Ovary (tissue), 9 donors: ENCODE data around the gene GATA3. TPM values are rescaled to one million over a fixed set of nuclear protein-coding genes. Genes with fewer than 3 reads are reported as not detected.

Source experiments
- DNase-seq, 5 donors: peaks; one replicate each; pipeline ENCODE4 v3.0.0-alpha.2; 2019 to 2020
- H3K27ac ChIP-seq, 2 donors: fragments of 200-600 bp; one replicate each; pipeline versions ENCODE4 v1.5.1 to v1.8.0; 2019 to 2022
- H3K27me3 ChIP-seq: fragments of 200-600 bp; one replicate; pipeline ENCODE4 v1.8.0; 2022
- H3K36me3 ChIP-seq: fragments of 200-600 bp; sonication (generic); one replicate; pipeline ENCODE4 v1.5.1; 2019
- H3K4me1 ChIP-seq: one replicate; pipeline ENCODE4 v1.8.1; 2013; ENCODE audit warnings: mild to moderate bottlenecking, moderate library complexity; ENCODE audit not compliant: insufficient read depth
- H3K4me3 ChIP-seq: fragments of 200-600 bp; sonication (generic); one replicate; pipeline ENCODE4 v1.5.1; 2017
- H3K9me3 ChIP-seq, 2 donors: fragments of 200-600 bp in 1 of 2; sonication (generic) in 1 of 2; one replicate each; pipeline versions ENCODE4 v1.5.1 to v1.8.1; 2013 to 2019; ENCODE audit warnings: mild to moderate bottlenecking in 1 of 2, moderate library complexity in 1 of 2
- CTCF ChIP-seq, 3 donors: fragments of 450-650 bp in 2 of 3; fragments of 200-600 bp in 1 of 3; IDR thresholded peaks; one replicate each; pipeline versions ENCODE4 v1.5.1 to v1.8.0; 2016 to 2022; ENCODE audit warnings: antibody characterized with exemption in 3 of 3, mild to moderate bottlenecking in 1 of 3
- EP300 ChIP-seq: sonication (generic); formaldehyde crosslinking; IDR thresholded peaks from one replicate; pipeline ENCODE4 v1.6.1; 2017; ENCODE audit warnings: antibody characterized with exemption
- POLR2A ChIP-seq: fragments of 450-650 bp; IDR thresholded peaks from one replicate; pipeline ENCODE4 v1.6.1; 2017; ENCODE audit warnings: antibody characterized with exemption, mild to moderate bottlenecking, moderate library complexity
- WGBS, 3 donors: extraction: QIAGEN DNeasy Blood & Tissue Kit in 1 of 3; methylation state at CpG; one replicate each; pipeline versions ENCODE4 v1.1.5 to v1.1.7; 2013 to 2017; 5-methylcytosine and 5-hydroxymethylcytosine counted together
- intact Hi-C, 4 donors: fragments of 100-400 bp; cut with DNase I; formaldehyde crosslinking; loops; one replicate each; pipeline versions ENCODE4 v1.11.0 to v1.15.1; 2022 to 2023
- polyA plus RNA-seq, 2 donors: library from polyadenylated mRNA; stranded (reverse); fragments of 200-250 nt in 1 of 2; fragments of 350-450 nt in 1 of 2; fragmentation: Illumina TruSeq in 1 of 2; extraction: RNeasy Lipid Tissue Mini Kit (QIAGEN cat#74804) in 1 of 2; gene quantifications; one replicate each; pipeline ENCODE4 v1.2.3, GENCODE V29; 2013 to 2014
- total RNA-seq, 7 donors: library from RNA; depleted of rRNA in 2 of 7; stranded (reverse); fragments of >200 nt in 2 of 7; fragmentation: NEBNext Ultra II Directional in 3 of 7; extraction: Animal tissue kit (Norgen Biotek cat#: 25700) in 3 of 7; gene quantifications; one replicate each; pipeline versions ENCODE4 v1.1.0 to v1.2.4, GENCODE V29; 2016 to 2023
- donor health status: DM: no; HTN: no; CAD: no; lungs with moderate emphysema.
- donor health status: DM: no; HTN: no; CAD: no.
- donor health status: Bipolar disorder and iron deficiency.
- donor health status: DM: yes; HTN: yes; CAD: no.
- donor health status: DM: no; HTN: no; CAD: no.
- donor health status: DM: yes; HTN: yes; CAD: no.

Gene GATA3
- total and polyA plus RNA-seq, 9 donors: 0.15 to 0.48 (median 0.38) TPM; not detected in 2

- TF ChIP-seq EP300 (no peak), CTCF (IDR thresholded peaks at IDR 0.05) (no peak), POLR2A (no peak)
- WGBS, 3 donors: 2 to 4% (median 3%) methylated on average over 26 to 37 of the region's 37 CpGs
- intact Hi-C loops: no loop called here
- no peaks in the 10 kb centered on the region for H3K36me3 ChIP-seq
- no peaks in the 10 kb centered on the region for H3K9me3 ChIP-seq
- DNase-seq: no peak
- no peak overlapping the region for H3K27ac ChIP-seq
- H3K4me3 ChIP-seq: no peak overlapping the region
- peaks cover 3% of the 10 kb centered on the region for H3K4me1 ChIP-seq
- H3K27me3 ChIP-seq: no peaks in the 10 kb centered on the region
These were observed 20.0 kb upstream of the GATA3 start for GRCh38 chr10:8034466-8035005.

DNA sequence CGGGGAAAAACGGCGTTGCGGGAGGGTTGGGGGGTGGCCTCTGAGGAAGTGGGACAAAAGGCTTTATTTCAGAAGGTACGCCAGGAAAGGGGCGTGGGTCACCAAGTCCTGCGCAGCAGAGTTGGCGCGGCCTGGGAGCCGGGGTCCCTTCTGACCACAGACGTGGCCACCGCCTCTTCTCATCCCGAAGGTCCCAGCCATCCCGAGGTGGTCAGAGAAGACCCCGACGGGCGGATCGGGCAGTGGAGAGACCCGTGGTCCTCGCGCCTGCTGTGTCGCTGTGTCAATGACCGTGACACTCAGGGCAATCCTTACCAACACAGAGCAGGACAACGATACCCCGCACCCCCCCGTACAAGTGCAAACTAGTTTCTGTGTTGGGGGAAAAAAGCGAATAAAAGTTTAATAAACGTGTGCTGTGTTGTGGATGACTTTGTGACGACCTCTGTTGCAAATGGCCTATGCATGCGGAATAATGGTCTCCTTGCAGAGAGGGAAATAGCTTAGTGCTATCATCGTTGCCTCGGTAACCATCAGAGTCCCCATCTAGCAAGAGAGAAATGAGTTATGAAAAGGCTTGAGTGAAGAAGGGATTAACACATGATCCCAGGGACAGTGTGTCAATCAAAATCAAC lies 19.4 kb upstream of the GATA3 start:
- TF ChIP-seq CTCF (IDR thresholded peaks at IDR 0.05): no peak
- TF ChIP-seq POLR2A: no peak
- TF ChIP-seq EP300: no peak
- intact Hi-C loops: no loop called here
- Histone ChIP-seq H3K27ac (no peak overlapping the region), H3K36me3 (no peaks in the 10 kb centered on the region), H3K4me1 (peaks cover 3% of the 10 kb centered on the region), H3K9me3 (no peaks in the 10 kb centered on the region), H3K4me3 (no peak overlapping the region), H3K27me3 (no peaks in the 10 kb centered on the region)
- no peak for DNase-seq
- WGBS, 3 donors: 6 to 9% (median 7%) methylated on average over 28 to 32 of the region's 32 CpGs

DNA sequence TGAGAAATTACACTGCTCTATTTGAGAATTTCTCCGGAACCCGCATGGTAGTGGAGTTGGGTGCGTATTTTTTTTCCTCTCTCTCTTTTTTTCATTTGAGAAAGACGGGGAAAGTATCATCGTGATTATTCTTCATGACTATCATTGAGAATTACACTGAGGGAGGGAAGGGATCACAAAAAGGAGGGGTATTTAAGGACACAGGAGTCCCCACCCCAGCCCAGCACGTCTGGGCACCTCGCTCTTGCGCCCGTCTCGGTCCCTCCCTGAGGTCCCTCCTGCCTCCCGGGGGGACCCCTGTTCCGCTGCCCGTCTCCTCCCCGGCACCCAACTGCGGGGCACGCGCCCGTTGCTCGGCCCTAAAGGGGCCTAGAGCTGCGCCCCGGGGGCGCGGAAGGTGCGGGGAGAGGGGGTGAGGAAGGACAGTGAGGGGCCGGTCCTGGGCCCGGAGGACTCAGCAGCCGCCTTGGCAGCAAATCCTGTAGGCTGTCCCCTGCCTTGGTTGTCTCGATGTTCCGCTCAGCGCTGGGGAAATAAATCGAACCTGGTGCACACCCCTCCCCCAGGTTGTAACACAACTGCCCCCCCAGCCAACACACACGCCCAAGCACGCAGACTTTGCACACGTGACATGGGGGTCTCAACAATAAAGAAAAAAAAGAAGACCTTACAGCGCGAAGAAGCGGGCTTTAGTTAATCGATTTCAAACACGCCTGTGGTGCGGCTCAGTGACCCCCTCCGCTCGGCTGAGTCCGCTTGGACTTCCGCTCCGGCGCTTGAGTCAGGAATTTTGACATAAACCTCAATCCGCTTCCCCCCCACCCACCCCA lies 18.6 kb upstream of the GATA3 start:
- H3K27ac ChIP-seq: no peak overlapping the region
- no peaks in the 10 kb centered on the region for H3K27me3 ChIP-seq
- WGBS, 3 donors: 4 to 5% (median 5%) methylated on average over 38 to 47 of the region's 47 CpGs
- H3K4me1 ChIP-seq: peaks cover 3% of the 10 kb centered on the region
- no peak for DNase-seq
- no peak overlapping the region for H3K4me3 ChIP-seq
- TF ChIP-seq EP300 (no peak), POLR2A (no peak), CTCF (IDR thresholded peaks at IDR 0.05) (no peak)
- H3K36me3 ChIP-seq: no peaks in the 10 kb centered on the region
- intact Hi-C loops: no loop called here
- no peaks in the 10 kb centered on the region for H3K9me3 ChIP-seq

GRCh38 chr10:8036506-8037198 lies 17.8 kb upstream of the GATA3 start:
- Histone ChIP-seq H3K27me3 (no peaks in the 10 kb centered on the region), H3K36me3 (no peaks in the 10 kb centered on the region), H3K9me3 (no peaks in the 10 kb centered on the region), H3K4me3 (no peak overlapping the region), H3K27ac (no peak overlapping the region), H3K4me1 (peaks cover 3% of the 10 kb centered on the region)
- no peak for DNase-seq
- intact Hi-C loops: no loop called here
- 5 to 8% (median 7%) methylated on average over 18 of the region's 18 CpGs for WGBS, 3 donors
- TF ChIP-seq POLR2A (no peak), EP300 (no peak), CTCF (IDR thresholded peaks at IDR 0.05) (no peak)
